IPS-18c (cell line): ENCODE data around the gene SMARCA4.
"Not testable (repeated sequence)": the region's sequence is repeated elsewhere in the genome, so short reads cannot be mapped to it uniquely, and the experiment has no call there.

ENCODE experiments used
- H3K4me3 ChIP-seq: 2 replicates; pipeline ENCODE4 v1.7.0; 2013; ENCODE audit warnings: low read depth, mild to moderate bottlenecking, low read length, moderate library complexity; ENCODE audit not compliant: insufficient read depth
- H3K9me3 ChIP-seq: one replicate; pipeline ENCODE4 v1.6.1; 2013; ENCODE audit warnings: mild to moderate bottlenecking, low read length, moderate library complexity; ENCODE audit not compliant: control insufficient read depth, insufficient read depth

SMARCA4 gene

GRCh38 chr19:10991076-10991475, 30.2 kb downstream of the SMARCA4 start:
- H3K4me3 ChIP-seq = no peak overlapping the region

DNA sequence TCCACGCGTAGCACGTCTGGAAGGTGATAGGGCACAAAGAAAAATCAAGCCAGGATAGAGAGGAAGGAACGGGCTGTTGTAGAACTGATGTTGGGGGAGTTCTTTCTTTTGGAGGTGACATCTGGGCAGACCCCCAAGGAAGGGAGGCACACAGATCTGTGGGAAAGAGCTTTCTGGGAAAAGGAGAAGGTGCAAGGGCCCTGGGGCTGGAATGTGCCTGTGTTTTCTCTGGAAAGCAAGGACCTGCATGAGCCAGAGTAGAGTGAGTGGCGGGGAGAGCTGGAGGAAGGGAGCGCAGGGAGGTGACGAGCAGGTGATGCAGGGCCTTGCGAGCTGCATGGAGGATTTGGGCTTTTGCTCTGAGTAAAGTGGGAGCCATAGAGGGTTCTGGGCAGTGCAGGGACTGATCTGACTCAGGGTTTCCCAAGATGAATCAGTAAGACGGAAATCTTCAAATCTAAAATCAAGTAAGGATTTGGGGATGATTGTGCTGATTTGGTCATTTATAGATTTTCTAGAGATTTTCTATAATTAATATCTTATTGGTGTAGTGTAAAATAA, 30.8 kb downstream of the SMARCA4 start:
- no peaks in the 10 kb centered on the region for H3K9me3 ChIP-seq

More at GRCh38 chr19:10991076-10991475, 30.2 kb downstream of the SMARCA4 start:
- H3K9me3 ChIP-seq = no peaks in the 10 kb centered on the region

GRCh38 chr19:10992174-10992573, 31.3 kb downstream of the SMARCA4 start:
- H3K9me3 ChIP-seq, H3K4me3 ChIP-seq: not testable (repeated sequence)

More for the DNA sequence above, 30.8 kb downstream of the SMARCA4 start:
- H3K4me3 ChIP-seq = no peak overlapping the region

GRCh38 chr19:10995926-10996600, 35.2 kb downstream of the SMARCA4 start:
- Histone ChIP-seq H3K4me3 (no peak overlapping the region), H3K9me3 (no peaks in the 10 kb centered on the region)

GRCh38 chr19:10998045-10998533, 37.3 kb downstream of the SMARCA4 start:
- no peaks in the 10 kb centered on the region for H3K9me3 ChIP-seq
- H3K4me3 ChIP-seq = no peak overlapping the region

GRCh38 chr19:10998666-10999065, 37.8 kb downstream of the SMARCA4 start:
- Histone ChIP-seq H3K4me3 (no peak overlapping the region), H3K9me3 (no peaks in the 10 kb centered on the region)

GRCh38 chr19:11005521-11005920, 44.7 kb downstream of the SMARCA4 start:
- H3K9me3 ChIP-seq = no peaks in the 10 kb centered on the region

DNA sequence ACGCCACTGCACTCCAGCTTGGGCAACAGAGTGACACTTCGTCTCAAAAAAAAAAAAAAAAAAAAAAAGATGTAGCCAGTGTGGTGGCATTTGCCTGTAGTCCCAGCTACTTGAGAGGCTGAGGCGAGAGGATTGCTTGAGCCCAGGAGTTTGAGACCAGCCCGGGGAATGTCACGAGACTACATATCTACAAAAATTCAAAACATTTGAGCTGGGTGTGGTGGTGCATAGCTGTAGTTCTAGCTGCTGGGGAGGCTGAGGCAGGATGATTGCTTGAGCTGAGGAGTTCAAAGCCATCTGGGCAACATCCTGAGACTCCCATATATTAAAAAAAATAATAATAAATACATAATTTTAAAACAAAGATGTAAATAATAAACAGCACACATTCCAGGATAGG, 46.6 kb downstream of the SMARCA4 start:
- H3K9me3 ChIP-seq = no peaks in the 10 kb centered on the region
- H3K4me3 ChIP-seq = no peak overlapping the region

More at GRCh38 chr19:11005521-11005920, 44.7 kb downstream of the SMARCA4 start:
- no peak overlapping the region for H3K4me3 ChIP-seq

- Histone ChIP-seq H3K4me3 (no peak overlapping the region), H3K9me3 (no peaks in the 10 kb centered on the region)
These were observed 47.2 kb downstream of the SMARCA4 start for GRCh38 chr19:11007962-11008532.

DNA sequence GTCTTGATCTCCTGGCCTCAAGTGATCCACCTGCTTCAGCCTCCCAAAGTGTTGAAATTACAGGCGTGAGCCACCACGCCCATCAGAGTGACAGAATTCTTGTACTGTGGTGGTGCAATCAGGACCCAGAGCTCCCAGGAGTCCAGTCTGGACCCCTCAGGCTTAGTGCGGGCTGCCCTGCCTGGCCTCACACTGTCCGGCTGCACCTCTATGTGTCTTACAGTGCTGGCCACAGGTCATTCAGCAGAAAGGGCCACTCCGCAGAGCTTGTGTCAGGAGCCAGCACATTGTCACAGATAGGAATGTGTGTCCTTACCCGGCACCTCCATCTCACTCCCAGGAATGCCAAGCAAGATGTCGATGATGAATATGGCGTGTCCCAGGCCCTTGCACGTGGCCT, 49.2 kb downstream of the SMARCA4 start:
- H3K4me3 ChIP-seq = no peak overlapping the region
- H3K9me3 ChIP-seq = no peaks in the 10 kb centered on the region

DNA sequence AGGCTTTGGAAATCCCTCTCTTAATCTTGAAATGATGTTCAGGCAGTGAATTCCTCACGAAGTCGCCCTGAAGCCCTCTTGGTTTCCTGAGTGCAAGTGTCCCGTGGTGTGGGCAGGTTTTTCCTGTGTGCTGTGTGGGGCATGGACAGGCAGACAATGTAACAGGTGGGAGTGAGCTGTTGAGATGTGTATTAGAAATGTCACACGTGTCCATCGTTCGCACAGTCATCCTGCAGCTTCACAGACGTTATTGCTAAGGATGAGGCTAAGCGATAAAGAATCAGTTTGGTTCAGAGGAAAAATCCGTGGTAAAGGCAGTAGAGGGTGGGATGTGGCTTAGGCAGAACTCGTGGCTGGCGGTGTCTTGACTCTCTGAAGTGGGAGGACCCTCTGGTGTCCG, 51.7 kb downstream of the SMARCA4 start:
- no peak overlapping the region for H3K4me3 ChIP-seq
- H3K9me3 ChIP-seq = no peaks in the 10 kb centered on the region

DNA sequence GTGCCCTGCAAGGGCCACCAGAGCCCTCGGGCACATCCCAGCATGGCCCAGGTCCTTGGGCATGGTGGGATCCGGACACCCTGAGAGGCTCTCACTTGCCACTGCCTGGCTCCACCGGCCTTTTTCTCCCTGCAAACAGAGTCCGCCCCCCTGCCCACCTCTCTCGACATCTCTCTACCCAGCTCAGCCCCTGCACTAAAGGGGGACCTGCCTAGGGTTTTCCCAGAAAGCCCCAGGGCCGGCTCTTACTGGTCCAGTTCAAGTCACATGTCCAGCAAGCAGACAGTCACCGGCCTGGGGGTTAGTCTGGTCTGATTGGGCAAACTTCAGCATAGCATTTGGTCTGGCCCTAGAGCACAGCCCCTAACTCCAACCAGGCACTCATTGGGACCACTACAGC, 52.9 kb downstream of the SMARCA4 start:
- no peak overlapping the region for H3K4me3 ChIP-seq
- no peaks in the 10 kb centered on the region for H3K9me3 ChIP-seq

DNA sequence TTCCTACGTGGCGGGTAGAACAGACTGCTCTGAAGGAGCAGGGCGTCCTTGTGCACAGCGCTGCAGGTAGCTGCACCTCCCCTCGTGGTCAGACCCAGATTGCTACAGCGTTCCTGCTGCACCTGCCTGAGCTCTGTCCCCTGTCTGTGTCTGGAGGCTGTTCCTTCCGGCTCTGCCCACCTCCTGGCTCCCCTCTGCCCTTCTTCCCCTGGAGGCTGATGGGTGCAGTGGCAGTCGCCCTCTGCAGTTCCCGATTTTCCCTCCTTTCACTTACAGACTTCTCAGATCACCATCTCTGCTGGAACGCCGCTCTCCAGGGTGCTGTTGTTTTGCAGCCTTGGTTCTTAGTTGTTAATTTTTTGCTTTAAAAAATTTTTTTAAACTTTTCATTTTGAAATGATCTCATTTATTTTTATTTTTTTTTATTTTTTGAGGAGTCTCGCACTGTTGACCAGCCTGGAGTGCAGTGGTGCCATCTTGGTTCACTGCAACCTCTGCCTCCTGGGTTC, 53.6 kb downstream of the SMARCA4 start:
- Histone ChIP-seq H3K9me3 (no peaks in the 10 kb centered on the region), H3K4me3 (no peak overlapping the region)

GRCh38 chr19:11016631-11017030, 55.8 kb downstream of the SMARCA4 start:
- Histone ChIP-seq H3K9me3 (no peaks in the 10 kb centered on the region), H3K4me3 (no peak overlapping the region)

- H3K4me3 ChIP-seq = no peak overlapping the region
These were observed 56.6 kb downstream of the SMARCA4 start for GRCh38 chr19:11017275-11018035.

GRCh38 chr19:11018179-11018578, 57.3 kb downstream of the SMARCA4 start:
- H3K4me3 ChIP-seq = no peak overlapping the region
- no peaks in the 10 kb centered on the region for H3K9me3 ChIP-seq

More at GRCh38 chr19:11017275-11018035, 56.6 kb downstream of the SMARCA4 start:
- no peaks in the 10 kb centered on the region for H3K9me3 ChIP-seq

- H3K4me3 ChIP-seq = no peak overlapping the region
- H3K9me3 ChIP-seq = no peaks in the 10 kb centered on the region
These were observed 57.9 kb downstream of the SMARCA4 start for GRCh38 chr19:11018763-11019162.
